ENCODE data around the gene CNIH3.

CNIH3 gene

DNA sequence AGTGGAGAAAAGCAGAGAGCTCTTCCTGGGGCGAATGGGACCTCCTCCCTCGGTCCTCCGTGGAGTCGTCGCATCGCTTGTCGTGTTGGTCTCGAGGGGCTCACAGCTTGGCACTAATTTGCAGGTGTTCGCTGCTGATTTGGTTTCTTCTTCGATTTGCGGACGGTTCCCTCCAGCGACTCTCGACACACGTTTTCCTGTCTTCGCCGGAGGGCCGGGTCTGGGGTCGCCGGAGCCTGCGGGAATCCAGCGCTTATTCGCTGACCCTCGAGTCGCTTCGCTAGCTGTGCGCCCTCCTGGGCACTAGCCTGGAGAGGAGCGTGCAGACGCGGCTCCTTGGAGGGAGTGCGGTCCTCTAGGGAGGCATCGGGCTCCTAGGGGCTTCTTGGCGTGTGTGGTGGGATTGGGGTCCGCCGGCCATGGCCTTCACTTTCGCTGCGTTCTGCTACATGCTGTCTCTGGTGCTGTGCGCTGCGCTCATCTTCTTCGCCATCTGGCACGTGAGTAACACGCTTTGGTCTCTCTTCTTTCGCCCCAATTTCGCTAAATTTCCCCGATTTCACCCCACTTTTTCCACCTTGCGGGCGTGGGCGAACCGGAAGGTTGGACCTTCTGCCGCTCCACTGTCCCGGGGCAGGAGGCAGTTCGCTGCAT is 766 bp downstream of the CNIH3 start:
- DNase-seq (ENCODE audit: low read depth in 2 of 2): no peak

DNA sequence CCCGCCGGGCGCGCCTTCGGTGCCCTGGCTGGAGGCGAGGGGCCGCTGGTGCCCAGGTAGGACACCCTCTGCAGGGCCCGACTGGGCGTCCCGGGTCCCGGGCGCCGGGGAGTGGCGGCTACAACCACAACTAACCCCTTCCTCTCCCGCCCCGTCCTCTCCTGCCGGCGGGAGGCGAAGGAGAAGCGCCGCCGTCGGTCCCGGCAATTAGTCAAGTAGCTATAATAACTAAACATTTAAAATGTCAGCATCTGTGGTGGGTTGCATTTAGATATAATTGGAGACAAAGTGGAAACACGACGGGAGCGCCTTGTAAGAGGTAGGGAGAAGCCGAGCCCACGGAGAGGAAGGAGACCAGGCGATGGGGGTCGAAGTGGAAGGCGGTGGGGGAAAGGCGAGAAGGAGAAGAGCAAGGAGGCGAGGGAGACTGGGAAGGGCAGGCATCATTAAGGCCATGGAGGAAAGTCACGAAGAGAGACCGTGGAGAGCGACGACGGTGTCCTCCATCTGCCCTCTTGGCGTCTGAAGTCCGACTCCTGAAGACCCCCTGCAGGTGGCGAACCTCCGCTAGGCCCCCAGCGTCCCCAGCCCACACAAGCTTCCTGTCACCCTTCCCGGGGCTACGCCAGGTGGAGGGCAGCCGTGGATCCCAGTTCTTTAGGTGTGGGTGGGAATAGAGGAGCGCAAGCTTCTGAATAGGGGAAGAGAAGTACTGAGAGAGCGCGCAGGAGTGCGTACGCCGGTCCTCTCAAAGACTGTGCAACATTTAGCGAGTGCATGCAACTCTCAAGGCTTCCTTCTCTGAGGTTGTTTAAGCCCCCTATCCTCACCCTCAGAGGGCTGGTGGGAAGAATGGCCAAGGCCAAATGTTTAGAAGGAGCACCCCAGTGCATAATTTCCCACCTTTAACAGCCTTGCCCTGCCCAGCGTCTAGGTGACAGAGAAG is 1.6 kb downstream of the CNIH3 start:
- no peak for DNase-seq (ENCODE audit: low read depth in 2 of 2)

DNA sequence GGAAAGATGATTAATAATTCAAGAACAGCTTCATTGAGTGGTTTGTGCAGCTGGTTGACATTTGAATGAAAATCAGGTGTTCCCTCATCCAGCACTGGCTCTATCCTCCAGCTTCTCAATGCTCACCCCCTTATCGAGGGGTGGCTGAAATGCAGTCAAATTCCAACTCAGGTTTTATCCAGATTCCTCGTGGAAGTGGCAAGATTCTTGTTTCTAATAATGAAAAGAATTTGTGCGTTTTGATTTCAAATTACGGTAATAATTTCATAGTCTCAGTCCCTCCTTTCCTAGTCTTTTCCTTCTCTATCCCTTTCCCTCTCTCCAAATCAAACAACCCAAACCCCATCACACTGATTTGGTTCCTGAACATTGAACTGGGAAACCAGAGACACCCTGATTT is 3.1 kb downstream of the CNIH3 start:
- DNase-seq (ENCODE audit: low read depth in 2 of 2): no peak

DNA sequence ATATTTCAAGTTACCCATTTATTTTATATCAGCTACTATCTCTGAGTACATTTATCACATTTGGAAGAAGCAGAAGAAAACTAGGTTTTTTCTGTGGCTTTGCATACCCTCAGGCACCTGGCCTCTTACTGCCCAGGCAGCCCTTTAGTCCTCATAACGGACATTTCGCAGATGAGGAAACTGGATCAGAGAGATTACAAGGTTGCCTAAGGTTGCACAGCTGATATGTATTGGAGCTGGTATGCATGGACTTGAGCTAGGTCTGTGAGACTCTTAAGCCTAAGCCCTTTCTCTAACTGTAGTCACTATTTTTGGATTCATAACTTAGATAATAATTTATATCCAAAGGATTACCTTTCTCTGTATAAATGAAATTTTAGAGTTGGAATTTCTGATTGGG is 4.0 kb downstream of the CNIH3 start:
- DNase-seq (ENCODE audit: low read depth in 2 of 2): no peak

DNA sequence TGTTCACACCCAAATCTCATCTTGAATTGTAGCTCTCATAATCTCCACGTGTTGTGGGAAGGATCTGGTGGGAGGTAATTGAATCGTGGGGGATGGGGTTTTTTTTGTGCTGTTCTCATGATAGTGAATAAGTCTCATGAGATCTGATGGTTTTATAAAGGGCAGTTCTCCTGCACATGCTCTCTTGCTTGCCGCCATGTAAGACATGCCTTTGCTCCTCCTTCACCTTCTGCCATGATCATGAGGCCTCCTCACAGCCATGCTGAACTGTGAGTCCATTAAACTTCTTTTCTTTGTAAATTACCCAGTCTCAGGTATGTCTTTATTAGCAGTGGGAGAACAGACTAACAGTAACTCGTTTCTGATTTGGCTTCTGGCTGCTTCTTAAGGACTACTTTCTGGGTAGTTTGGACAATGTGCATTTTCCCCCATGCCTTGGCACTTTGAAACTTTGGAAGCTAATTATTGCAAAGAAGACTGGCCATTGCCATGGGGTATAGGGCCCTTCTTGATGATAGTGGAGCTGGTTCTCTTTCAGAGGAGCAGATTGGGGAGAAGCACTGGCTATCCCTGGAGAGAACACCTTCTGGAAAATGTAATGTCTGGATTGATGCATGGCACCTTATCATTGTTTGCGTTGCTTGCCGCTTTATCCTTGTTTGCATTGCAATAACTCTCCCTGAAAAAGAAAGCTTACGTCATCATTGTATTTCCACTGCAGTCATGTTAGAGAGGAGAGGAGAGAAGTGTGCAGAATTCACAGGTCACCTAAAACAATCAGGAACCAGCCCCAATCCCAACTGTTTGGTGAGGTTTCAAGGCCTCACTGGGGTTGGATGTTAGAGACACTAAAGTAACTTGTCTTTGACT is 5.9 kb downstream of the CNIH3 start:
- DNase-seq (ENCODE audit: low read depth in 2 of 2): no peak

DNA sequence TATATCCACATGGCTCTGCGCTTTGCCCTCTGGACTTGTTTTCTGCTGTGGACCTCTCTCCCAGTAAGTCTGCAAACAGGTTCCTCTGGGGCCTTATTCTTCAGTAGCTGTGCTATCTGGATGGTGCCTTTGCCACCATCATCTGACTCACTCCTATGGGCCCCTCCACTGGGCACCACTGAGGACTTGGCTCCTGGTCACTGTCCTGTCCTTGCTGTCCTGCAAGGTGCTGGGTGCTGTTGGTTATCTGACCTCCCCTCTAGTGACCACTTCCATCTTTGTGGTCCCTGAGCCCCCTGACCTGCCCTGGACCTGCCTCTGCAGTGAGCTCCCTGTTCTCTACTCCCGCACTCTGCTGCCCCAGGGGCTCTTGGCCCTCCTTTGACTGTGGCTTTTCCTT is 6.7 kb downstream of the CNIH3 start:
- DNase-seq (ENCODE audit: low read depth in 2 of 2): no peak

DNA sequence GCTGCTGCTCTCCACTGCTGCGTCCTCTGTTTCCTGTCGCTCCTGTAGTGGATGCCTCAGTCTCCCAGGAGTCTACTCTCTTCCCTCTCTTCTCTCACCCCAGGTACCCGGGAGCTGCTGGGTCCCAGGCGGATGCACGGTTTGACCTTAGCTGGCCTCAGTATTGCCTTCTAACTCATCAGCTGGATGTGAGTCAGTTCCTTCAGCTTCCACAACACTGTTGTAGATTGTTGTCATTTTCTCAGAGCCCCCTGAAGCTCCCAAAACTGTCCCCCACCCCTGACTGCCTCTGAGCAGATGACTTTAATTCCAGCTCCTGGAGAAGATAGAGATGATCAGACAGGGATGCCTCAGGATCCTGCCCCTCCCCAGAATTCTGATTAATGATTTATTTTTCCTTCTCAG is 7.2 kb downstream of the CNIH3 start:
- no peak for DNase-seq (ENCODE audit: low read depth in 2 of 2)

DNA sequence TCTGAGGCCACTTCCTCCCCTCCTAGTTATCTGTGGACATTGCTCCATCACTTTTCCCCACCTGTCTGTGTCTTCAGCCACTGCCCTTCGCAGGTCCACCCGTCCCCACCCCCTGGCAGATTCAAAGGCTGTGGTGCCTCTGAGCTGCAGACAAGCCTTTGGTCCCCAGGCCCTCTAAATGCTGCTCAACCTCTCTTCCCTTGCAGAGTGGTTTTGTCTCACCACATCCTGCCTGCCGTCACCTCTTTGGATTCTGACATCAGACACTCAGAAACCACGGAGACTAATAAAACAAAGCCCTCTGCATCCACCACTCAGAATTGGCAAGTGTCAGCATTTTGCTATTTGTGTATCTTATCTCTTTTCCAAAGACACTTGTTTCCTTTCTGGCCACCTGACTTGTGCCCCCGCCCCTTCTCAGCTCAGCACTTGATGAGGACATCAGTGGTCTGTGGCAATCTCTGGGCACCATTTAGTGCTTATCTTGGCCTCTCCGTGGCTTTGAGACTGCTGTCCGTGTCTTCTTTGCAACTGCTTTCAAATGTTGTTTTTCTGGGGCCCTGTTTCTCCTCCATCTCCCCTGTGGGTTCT is 7.7 kb downstream of the CNIH3 start:
- DNase-seq (ENCODE audit: low read depth in 2 of 2): peak; percentile 83 to 84

DNA sequence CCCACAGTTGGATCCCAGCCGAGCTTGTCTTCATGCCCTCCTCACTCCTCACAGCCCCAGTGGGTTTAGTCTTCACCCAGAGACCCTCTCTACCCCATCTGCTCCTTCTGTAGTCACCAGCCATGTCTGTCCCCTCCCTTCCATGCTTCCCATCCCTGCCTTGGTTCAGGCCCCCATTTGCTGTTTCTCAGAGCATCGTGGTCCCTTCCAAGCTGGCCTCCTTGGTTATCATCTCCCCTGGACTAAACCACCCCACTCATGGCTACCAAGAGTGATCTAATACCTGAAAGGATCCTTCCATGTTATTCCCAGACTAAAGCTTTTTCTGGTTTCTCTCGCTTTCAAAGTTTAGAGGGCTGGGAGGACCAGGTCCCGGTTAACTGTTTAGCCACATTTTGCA is 8.3 kb downstream of the CNIH3 start:
- no peak for DNase-seq (ENCODE audit: low read depth in 2 of 2)

DNA sequence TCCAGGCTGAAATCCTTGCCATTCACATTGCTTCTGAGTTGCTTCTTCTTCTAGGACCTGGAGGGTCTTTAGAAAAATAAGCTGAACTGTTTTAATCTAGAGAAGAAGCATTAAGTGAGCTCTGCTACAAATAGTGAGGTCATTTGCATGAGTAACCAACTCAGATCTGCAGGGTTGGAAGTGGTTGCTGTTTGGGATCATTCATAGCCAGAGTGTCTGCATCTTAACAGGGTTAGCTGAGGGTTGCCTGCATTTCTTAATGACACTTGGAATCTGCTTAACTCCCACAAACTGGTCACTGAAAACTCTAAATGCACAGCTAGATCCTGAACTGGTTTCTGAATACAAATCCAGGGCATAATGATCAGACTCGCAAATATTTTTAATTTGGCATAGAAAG is 9.9 kb downstream of the CNIH3 start:
- DNase-seq (ENCODE audit: low read depth in 2 of 2): peak in 1 of 2 experiments; percentile 57

DNA sequence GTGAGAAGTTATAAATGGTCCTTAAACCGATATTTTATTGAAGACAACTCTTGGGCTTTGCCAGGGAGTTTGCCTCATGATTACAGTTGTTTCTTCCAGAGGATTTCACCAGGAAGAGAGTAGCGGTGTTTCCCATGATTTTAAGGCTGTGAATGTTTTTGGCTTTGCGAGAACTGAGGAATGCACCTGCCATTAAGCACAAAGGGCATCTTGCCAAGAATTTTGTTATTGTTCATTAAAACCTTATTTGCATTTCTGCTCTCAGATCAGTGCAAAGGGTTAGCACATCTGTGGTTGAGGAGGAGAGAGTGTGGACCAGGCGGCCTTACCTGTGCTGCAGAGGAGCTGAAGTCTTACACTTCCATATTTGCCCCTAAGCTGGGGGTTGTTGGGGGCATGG is 13.8 kb downstream of the CNIH3 start:
- DNase-seq (ENCODE audit: low read depth in 2 of 2): no peak

DNA sequence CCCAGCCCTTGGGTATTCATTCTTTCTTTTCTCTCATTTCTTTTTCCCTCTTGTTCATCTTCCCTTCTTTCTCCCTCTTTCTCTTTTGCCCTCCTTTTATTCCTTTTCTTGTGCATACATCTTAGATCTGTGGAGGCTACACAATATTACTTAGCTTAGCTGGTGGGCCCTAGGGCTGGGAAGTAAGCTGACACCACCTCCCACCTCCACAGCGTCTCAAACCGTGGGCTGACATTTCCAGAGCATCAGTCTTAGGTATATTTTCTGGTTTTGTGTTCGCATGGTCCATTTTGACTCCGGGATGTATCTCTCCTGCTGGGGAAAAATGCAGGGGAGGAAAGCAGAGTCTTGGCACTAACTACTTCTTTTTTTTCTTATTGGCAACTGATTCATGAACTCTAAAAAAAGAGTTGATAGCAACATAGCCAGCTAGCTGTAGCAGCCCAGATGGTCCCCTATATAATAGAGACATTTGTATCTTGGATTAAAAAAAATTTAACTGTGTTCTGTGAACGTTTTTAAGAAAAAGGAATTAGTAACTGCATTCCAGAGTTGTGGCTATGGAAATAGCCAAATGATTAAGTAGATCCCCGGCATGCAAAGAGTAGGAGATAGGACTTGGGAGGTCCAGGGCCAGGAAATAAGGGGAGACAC is 15.5 kb downstream of the CNIH3 start:
- peak in 1 of 2 experiments; percentile 47 for DNase-seq (ENCODE audit: low read depth in 2 of 2)

DNA sequence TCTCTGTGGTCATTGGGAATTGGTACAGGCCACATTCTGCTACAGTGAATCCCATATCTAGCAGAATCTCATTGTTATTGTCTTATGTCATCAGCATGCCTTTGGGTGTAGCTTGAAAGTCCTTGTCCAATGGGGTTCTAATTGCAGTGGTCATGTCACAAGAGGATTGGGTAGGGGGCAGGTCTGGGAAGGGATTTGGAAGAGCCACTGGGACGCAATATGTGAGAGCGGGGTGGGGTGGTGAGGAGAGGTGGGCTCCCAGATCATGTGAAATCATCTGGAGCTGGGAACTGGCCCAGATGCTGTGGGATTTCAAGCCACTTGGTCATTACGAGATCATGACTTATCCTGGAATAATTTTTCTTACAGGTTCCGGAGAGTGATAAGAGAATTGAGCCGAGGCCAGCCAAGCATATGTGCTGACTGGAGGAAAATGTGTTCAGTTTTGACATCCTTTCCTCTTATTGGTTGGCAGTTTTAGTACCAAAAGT is 16.3 kb downstream of the CNIH3 start:
- peak in 1 of 2 experiments; percentile 63 for DNase-seq (ENCODE audit: low read depth in 2 of 2)

DNA sequence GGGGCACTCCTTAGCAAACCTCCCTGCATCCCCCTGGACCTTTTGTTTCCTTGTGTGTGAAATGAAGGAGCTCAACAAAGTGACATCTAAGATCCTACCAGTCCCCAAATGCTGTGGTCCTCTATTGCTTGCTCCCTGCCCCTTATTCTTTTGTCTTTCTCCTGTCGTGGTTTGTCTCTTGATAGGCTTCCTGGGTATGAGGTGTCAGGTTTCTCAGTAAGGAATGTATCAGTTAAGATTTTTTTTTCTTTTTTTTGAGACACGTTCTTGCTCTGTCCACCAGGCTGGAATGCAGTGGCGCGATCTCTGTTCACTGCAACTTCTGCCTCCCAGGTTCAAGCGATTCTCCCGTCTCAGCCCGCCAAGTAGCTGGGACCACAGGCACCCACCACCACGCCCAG is 16.8 kb downstream of the CNIH3 start:
- DNase-seq (ENCODE audit: low read depth in 2 of 2): peak in 1 of 2 experiments; percentile 40

DNA sequence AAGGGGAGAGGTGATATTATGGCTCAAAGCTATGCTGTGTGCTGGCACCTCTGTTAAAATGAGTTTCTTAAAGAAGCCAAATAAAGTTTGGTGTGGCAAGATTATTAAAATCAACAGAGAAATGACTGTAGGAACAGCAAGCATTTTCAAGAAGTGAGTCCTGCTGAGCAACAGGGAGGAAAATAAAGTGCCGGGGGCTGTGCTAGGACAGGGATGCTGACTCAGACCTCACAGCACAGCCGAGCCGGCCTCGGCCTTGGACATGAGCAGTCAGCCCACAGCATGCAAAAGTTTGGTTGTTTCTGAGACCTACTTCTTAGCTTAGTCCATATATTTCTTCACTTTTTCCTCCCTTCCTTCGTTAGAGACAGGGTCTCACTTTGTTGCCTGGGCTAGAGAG is 19.2 kb downstream of the CNIH3 start:
- peak in 1 of 2 experiments; percentile 33 for DNase-seq (ENCODE audit: low read depth in 2 of 2)

DNA sequence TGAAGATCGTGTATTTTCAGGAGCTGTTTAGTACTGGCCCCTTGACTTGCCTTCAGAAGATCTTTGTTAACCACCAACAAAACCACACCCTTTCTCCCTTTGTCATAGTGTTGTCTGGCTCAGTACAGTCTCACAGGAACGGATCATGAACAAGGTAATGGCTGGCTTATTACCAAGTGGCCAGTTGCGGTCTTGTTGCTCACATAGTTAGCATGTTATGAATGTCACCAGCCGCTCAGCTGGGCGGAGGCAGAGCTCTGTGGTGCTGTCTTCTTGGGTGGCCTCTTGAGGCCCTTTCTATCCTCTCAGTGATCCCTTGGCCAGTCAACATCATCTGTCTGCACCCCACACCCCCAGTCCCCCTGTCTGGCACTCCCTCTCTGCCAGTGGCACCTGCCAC is 21.4 kb downstream of the CNIH3 start:
- peak in 1 of 2 experiments; percentile 38 for DNase-seq (ENCODE audit: low read depth in 2 of 2)

DNA sequence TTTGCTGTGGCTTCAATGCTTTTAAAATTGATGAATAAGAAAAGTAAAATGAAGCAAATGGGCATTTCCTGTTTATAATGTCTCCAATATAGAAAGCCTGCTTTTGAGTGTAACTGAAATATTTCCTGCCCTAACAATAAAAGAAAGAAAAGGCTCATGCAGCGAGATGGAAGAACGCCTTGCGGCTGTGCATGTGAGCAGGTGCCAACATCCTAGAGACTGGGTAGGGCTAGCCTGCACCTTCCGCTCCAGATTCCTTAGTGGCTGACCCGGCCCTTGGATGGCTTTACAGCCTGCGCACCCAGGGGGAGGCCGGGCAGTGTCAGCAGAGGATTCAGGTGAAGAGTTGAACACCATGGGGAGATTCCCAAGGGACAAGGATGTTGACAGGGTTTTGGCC is 21.8 kb downstream of the CNIH3 start:
- no peak for DNase-seq (ENCODE audit: low read depth in 2 of 2)

DNA sequence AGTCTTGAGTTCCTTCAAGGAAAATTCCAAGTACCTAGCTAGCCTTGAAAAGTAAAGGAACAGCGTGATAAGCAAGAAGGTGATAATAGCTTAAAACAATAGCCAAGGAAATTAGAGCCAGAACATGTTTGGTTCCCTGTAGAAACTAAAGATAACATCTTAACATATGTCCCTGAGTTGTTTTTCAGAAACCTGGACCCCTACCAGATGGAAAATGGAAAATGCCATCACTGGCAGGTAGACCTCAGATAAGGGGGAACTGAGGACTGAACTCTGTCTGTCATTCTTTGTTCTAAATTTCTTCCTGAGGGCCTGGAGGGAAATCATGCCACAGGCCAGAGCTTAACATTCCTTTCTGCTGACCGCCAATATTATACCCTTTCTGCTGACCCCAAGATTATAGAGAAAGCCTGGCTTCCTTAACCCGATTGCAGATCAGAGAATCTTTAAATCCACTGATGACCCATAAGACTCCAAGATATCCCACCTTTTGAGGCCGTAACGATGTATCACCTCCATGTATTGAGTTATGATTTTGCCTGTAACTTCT is 23.4 kb downstream of the CNIH3 start:
- DNase-seq (ENCODE audit: low read depth in 2 of 2): no peak

DNA sequence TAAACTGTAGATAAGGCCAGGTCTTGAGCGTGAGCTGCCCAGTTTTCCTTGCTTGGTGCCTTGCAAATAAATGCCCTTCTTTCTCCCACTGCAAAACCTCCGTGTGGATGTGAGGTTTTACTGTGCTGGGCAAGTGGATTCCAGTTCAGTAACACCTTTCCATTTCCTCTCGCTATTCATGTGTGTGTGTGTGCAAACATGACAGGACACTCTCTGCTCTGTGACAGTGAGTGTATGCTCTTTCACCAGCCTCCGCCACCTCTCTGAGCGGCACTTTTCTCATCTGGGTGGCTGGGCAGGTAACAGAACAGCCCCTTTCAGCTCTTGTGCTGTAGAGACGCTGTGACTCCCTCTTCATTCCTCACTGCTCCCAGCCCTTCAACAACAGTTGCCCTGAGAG is 23.9 kb downstream of the CNIH3 start:
- DNase-seq (ENCODE audit: low read depth in 2 of 2): no peak

DNA sequence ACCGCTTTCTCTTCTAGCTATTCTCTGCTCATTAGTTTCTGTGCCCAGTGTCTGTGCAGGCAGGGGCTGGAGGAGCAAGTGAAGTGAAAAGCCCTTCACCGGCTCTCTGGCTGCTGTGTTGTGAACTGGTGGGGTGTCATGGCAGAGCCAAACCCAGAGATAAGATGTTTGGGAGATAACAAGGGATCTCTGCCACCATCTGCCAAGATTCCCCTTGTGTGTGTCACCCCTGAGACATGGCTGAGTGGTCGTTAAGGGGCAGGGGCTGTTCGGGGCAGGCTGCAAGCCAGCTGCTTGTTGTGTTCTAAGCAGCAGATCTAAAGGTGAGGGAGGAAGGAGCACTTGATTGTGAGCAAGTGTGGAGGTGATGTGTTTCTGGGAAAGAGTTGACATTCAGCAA is 24.5 kb downstream of the CNIH3 start:
- no peak for DNase-seq (ENCODE audit: low read depth in 2 of 2)

DNA sequence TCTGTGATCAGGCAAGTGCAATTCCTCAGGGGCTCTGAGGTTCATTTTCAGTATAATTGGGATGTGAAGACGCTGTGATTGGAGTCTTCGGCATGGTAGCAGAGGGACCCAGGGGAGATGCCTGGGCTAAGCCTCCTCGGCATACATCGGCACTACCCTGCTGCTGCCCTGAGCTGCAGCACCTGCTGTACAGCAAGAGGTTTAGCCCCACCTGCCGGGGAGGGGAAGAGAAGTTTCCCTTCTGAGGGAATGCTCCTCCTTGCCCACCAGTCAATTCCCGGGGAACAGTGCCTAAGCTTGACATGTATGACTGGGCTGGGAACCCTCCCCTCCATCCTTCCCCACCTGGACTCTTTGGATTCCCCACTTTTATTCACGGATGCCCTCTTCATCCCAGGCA is 24.9 kb downstream of the CNIH3 start:
- no peak for DNase-seq (ENCODE audit: low read depth in 2 of 2)
